Stimulated activated naive B cell treated with anti-CD40 and anti-IgM and Interleukin-4, amounts not matched to agents 10 μg/mL and 1 μg/mL and 100 μg/mL, for 72 hours (primary cell): ENCODE data around the gene PRAMEF8.
"Not testable (repeated sequence)": the region's sequence is repeated elsewhere in the genome, so short reads cannot be mapped to it uniquely, and the experiment has no call there.

ENCODE experiments used
- ATAC-seq, 2 donors: fragments of 150-1000 bp; cut with Tn5 transposase; replicated peaks; 2 replicates each; pipeline ENCODE4 v1.10.0; 2021; ENCODE audit warnings: moderate library complexity in 1 of 2
- DNase-seq: peaks from one replicate; pipeline ENCODE4 v3.0.0; 2021
- H3K27ac Mint-ChIP-seq: one replicate; pipeline ENCODE4 v1.8.0; 2022; ENCODE audit warnings: mild to moderate bottlenecking, mixed read lengths
- H3K27me3 Mint-ChIP-seq, 2 donors: one replicate each; pipeline ENCODE4 v1.8.0; 2022; ENCODE audit warnings: mixed read lengths in 2 of 2
- H3K36me3 Mint-ChIP-seq, 2 donors: one replicate each; pipeline ENCODE4 v1.8.0; 2022; ENCODE audit warnings: mixed read lengths in 2 of 2, mild to moderate bottlenecking in 1 of 2
- H3K4me1 Mint-ChIP-seq, 2 donors: one replicate each; pipeline ENCODE4 v1.8.0; 2022; ENCODE audit warnings: mixed read lengths in 2 of 2, mild to moderate bottlenecking in 1 of 2
- H3K4me3 Mint-ChIP-seq, 2 donors: one replicate each; pipeline ENCODE4 v1.8.0; 2022; ENCODE audit warnings: mild to moderate bottlenecking in 2 of 2, mixed read lengths in 2 of 2, moderate library complexity in 1 of 2
- H3K9me3 Mint-ChIP-seq, 2 donors: one replicate each; pipeline ENCODE4 v1.8.0; 2022; ENCODE audit warnings: mixed read lengths in 2 of 2, mild to moderate bottlenecking in 1 of 2

PRAMEF8 gene

GRCh38 chr1:13243536-13244263 lies 41.2 kb downstream of the PRAMEF8 start:
- not testable (repeated sequence) for H3K27ac Mint-ChIP-seq, H3K4me1 Mint-ChIP-seq, H3K4me3 Mint-ChIP-seq, H3K36me3 Mint-ChIP-seq, DNase-seq, H3K9me3 Mint-ChIP-seq, ATAC-seq, H3K27me3 Mint-ChIP-seq

DNA sequence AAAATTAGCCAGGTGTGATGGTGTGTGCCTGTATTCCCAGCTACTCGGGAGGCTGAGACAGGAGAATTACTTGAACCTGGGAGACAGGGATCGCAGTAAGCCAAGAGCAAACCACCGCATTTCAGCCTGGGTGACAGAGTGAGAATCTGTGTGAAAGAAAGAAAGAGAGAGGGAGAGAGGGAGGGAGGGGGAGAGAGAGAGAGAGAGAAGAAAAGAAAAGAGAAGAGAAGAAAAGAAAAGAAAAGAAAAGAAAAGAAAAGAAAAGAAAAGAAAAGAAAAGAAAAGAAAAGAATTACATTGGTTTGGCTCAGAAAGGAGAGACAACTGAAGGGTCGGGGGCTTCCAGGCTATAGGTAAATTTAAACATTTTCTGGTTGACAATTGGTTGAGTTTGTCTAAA lies 45.3 kb downstream of the PRAMEF8 start:
- not testable (repeated sequence) for H3K27me3 Mint-ChIP-seq, H3K36me3 Mint-ChIP-seq, ATAC-seq, H3K9me3 Mint-ChIP-seq, H3K27ac Mint-ChIP-seq, DNase-seq, H3K4me3 Mint-ChIP-seq, H3K4me1 Mint-ChIP-seq

DNA sequence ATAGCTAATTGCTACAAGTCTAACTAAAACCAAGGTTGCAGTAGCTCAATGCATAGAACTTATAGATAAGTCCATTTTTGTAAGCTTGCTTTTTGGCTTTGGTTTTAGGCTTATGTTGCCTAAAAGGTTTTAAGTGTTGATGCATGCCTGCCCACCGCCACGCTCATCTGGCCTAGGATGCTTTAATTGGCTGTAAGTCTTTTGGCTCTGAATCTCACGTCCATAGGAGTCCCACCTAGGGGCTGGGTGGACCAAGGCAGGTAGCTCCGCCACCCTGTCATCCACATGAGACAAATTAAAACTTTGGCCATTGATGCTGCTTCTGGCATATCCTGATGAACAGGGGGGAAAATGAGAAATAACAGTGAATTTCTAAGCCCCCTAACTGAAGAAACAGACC lies 47.4 kb downstream of the PRAMEF8 start:
- DNase-seq, H3K4me3 Mint-ChIP-seq, H3K4me1 Mint-ChIP-seq, H3K36me3 Mint-ChIP-seq, H3K9me3 Mint-ChIP-seq, H3K27ac Mint-ChIP-seq, ATAC-seq, H3K27me3 Mint-ChIP-seq: not testable (repeated sequence)

DNA sequence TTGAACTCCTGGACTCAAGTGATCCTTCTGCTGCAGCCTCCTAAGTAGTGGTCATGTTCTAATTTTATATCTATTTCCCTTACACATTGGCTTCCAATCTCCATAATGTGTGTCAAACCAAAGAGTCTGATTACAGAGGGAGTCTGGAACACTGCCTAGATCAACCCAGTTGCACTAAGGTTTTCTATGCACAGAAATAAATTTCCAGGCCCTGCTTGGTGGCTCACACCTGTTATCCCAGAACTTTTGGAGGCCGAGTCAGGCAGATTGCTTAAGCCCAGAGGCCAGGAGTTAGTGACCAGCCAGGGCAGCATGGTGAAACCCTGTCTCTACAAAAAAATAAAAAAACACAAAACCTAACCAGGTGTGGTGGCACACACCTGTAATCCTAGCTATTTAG lies 50.9 kb downstream of the PRAMEF8 start:
- not testable (repeated sequence) for H3K4me3 Mint-ChIP-seq, H3K4me1 Mint-ChIP-seq, DNase-seq, ATAC-seq, H3K27me3 Mint-ChIP-seq, H3K36me3 Mint-ChIP-seq, H3K9me3 Mint-ChIP-seq, H3K27ac Mint-ChIP-seq

GRCh38 chr1:13232056-13232455 lies 52.9 kb downstream of the PRAMEF8 start:
- H3K27ac Mint-ChIP-seq, H3K4me1 Mint-ChIP-seq, H3K9me3 Mint-ChIP-seq, H3K27me3 Mint-ChIP-seq, ATAC-seq, DNase-seq, H3K4me3 Mint-ChIP-seq, H3K36me3 Mint-ChIP-seq: not testable (repeated sequence)
